Psoas muscle (tissue), 8 donors: ENCODE data around the gene AGFG1. TPM values are rescaled to one million over a fixed set of nuclear protein-coding genes. Genes with fewer than 3 reads are reported as not detected.

Source experiments
- ATAC-seq, 4 donors: fragments of 200-7000 bp; cut with Tn5 transposase; one replicate each; pipeline ENCODE4 v1.9.1; 2020; ENCODE audit warnings: moderate library complexity in 3 of 4, mild to moderate bottlenecking in 2 of 4
- DNase-seq, 2 donors: peaks; one replicate each; pipeline ENCODE4 v3.0.0-alpha.2; 2020
- H3K27ac ChIP-seq: fragments of 200-600 bp; one replicate; pipeline ENCODE4 v1.8.0; 2022
- H3K27me3 ChIP-seq, 3 donors: fragments of 200-600 bp in 1 of 3; one replicate each; pipeline versions ENCODE4 v1.6.1 to v1.8.0; 2013 to 2022; ENCODE audit warnings: low read length in 2 of 3, mild to moderate bottlenecking in 2 of 3, moderate library complexity in 1 of 3; ENCODE audit not compliant: insufficient read depth in 3 of 3
- H3K36me3 ChIP-seq, 2 donors: fragments of 200-600 bp in 1 of 2; one replicate each; pipeline versions ENCODE4 v1.6.1 to v1.8.0; 2013 to 2022; ENCODE audit warnings: low read depth in 1 of 2, mild to moderate bottlenecking in 1 of 2, moderate library complexity in 1 of 2; ENCODE audit not compliant: insufficient read depth in 1 of 2
- H3K4me1 ChIP-seq: fragments of 200-600 bp; one replicate; pipeline ENCODE4 v1.8.0; 2022
- H3K4me3 ChIP-seq: fragments of 200-600 bp; one replicate; pipeline ENCODE4 v1.8.0; 2022; ENCODE audit warnings: mild to moderate bottlenecking
- H3K9me3 ChIP-seq: fragments of 200-600 bp; one replicate; pipeline ENCODE4 v1.8.0; 2022
- WGBS, 3 donors: extraction: QIAGEN DNeasy Blood & Tissue Kit; methylation state at CpG; one replicate each; pipeline versions ENCODE4 v1.1.6 to v1.1.7; 2013; 5-methylcytosine and 5-hydroxymethylcytosine counted together
- intact Hi-C, 2 donors: fragments of 100-400 bp; cut with DNase I; formaldehyde crosslinking; loops; one replicate each; pipeline versions ENCODE4 v1.11.0 to v1.14.2; 2022
- polyA plus RNA-seq, 3 donors: library from polyadenylated mRNA; stranded (reverse); fragments of 200-250 nt; gene quantifications; one replicate each; pipeline ENCODE4 v1.2.3, GENCODE V29; 2013
- total RNA-seq, 4 donors: library from RNA; stranded (reverse); fragmentation: NEBNext Ultra II Directional in 2 of 4; extraction: Animal tissue kit (Norgen Biotek cat#: 25700) in 2 of 4; gene quantifications; one replicate each; pipeline versions ENCODE4 v1.2.1 to v1.2.4, GENCODE V29; 2021 to 2023
- TF ChIP-seq, protein P1 (sequence below): fragments of 200-600 bp; IDR thresholded peaks from one replicate; pipeline ENCODE4 v1.8.0; 2022; ENCODE audit warnings: antibody characterized with exemption
- donor health status: healthy with polysubstance abuse.
- donor health status: DM: no; HTN: no; CAD: no; lungs with moderate emphysema.
- donor health status: Bipolar disorder and iron deficiency.
- donor health status: healthy.
- donor health status: DM: yes; HTN: yes; CAD: no.
- donor health status: DM: no; HTN: no; CAD: no.
- donor health status: DM: no; HTN: no; CAD: no.
- donor health status: DM: yes; HTN: yes; CAD: no.

Gene AGFG1
- total and polyA plus RNA-seq, 7 donors: 19.0 to 68.2 (median 54.9) TPM

GRCh38 chr2:227471412-227471811, 544 bp upstream of the AGFG1 start:
- peak overlapping the region; percentile 91 for H3K4me3 ChIP-seq
- intact Hi-C loops: loop anchor here (5.0 to 10.0 kb wide), 2 partner anchors 73 to 296 kb away; no protein-coding TSS in a partner anchor
- WGBS, 3 donors: 86 to 94% (median 92%) methylated on average over 7 of the region's 7 CpGs
- H3K27me3 ChIP-seq: no peaks in the 10 kb centered on the region
- no peaks in the 10 kb centered on the region for H3K9me3 ChIP-seq
- no peak overlapping the region for H3K27ac ChIP-seq
- no peaks in the 10 kb centered on the region for H3K36me3 ChIP-seq
- H3K4me1 ChIP-seq: peaks cover 13% of the 10 kb centered on the region
- no peak for DNase-seq
- TF ChIP-seq, protein P1, sequence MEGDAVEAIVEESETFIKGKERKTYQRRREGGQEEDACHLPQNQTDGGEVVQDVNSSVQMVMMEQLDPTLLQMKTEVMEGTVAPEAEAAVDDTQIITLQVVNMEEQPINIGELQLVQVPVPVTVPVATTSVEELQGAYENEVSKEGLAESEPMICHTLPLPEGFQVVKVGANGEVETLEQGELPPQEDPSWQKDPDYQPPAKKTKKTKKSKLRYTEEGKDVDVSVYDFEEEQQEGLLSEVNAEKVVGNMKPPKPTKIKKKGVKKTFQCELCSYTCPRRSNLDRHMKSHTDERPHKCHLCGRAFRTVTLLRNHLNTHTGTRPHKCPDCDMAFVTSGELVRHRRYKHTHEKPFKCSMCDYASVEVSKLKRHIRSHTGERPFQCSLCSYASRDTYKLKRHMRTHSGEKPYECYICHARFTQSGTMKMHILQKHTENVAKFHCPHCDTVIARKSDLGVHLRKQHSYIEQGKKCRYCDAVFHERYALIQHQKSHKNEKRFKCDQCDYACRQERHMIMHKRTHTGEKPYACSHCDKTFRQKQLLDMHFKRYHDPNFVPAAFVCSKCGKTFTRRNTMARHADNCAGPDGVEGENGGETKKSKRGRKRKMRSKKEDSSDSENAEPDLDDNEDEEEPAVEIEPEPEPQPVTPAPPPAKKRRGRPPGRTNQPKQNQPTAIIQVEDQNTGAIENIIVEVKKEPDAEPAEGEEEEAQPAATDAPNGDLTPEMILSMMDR: no peak
- ATAC-seq: no peak

GRCh38 chr2:227472265-227473121, 537 bp downstream of the AGFG1 start:
- Histone ChIP-seq H3K9me3 (no peaks in the 10 kb centered on the region), H3K27me3 (no peaks in the 10 kb centered on the region), H3K4me3 (peak overlapping the region; percentile 91), H3K4me1 (peaks cover 13% of the 10 kb centered on the region), H3K36me3 (no peaks in the 10 kb centered on the region), H3K27ac (peak overlapping the region; percentile 80)
- 0 to 1% (median 1%) methylated on average over 56 to 105 of the region's 106 CpGs for WGBS, 3 donors
- ATAC-seq (peak; percentile 40 to 84 (median 66)), DNase-seq (peak; percentile 53 to 71)
- intact Hi-C loops: loop anchor here (5.0 to 10.0 kb wide), 2 partner anchors 72 to 295 kb away; no protein-coding TSS in a partner anchor
- TF ChIP-seq, protein P1: no peak

DNA sequence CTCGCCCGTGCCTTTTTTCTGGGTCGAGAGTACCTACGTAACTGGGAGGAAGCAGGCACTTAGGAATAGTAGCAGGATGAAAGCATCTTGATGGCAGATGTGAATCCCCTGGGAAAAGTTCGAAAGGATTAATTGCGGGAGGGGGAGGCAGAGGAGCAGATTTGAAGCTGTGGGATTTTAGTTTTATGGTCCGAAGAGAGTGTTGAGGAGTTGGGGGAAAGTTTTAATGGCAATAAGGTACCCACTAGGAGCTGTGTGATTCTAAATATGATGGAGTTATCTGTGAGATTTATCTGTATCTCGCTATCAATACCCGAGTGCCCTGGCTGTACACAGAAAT, 1.1 kb downstream of the AGFG1 start:
- no peak overlapping the region for H3K27ac ChIP-seq
- no peaks in the 10 kb centered on the region for H3K9me3 ChIP-seq
- TF ChIP-seq, protein P1: no peak
- WGBS, 3 donors: 2 to 4% (median 3%) methylated on average over 9 of the region's 9 CpGs
- DNase-seq (no peak), ATAC-seq (no peak)
- intact Hi-C loops: loop anchor here (5.0 to 10.0 kb wide), 2 partner anchors 72 to 294 kb away; no protein-coding TSS in a partner anchor
- peak overlapping the region; percentile 91 for H3K4me3 ChIP-seq
- H3K4me1 ChIP-seq: peaks cover 13% of the 10 kb centered on the region
- H3K27me3 ChIP-seq: no peaks in the 10 kb centered on the region
- H3K36me3 ChIP-seq: no peaks in the 10 kb centered on the region

DNA sequence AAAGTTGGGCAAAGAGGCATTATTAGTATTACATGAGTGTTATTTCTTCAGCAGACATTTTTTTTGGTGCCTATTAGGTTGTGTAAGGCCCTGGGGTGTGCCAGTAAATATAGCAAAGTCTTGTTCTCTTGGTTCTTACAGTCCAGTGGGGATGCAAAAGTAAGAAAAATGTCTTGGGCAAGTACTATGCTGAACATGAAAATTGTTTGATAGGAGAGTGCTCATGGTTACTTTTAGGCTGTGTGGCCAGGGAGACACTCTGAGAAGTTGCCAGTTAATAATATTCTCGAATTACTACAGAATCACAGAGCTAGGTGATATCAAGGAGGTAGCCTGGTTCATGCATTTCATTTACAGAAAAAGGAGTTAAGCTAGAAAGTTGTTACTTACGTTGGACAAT, 1.9 kb downstream of the AGFG1 start:
- no peak overlapping the region for H3K27ac ChIP-seq
- H3K4me1 ChIP-seq: peaks cover 13% of the 10 kb centered on the region
- H3K4me3 ChIP-seq: peak overlapping the region; percentile 91
- no peaks in the 10 kb centered on the region for H3K9me3 ChIP-seq
- TF ChIP-seq, protein P1: no peak
- H3K36me3 ChIP-seq: no peaks in the 10 kb centered on the region
- 30 to 51% (median 35%) methylated on average over 2 of the region's 2 CpGs for WGBS, 3 donors
- intact Hi-C loops: loop anchor here (5.0 to 10.0 kb wide), 2 partner anchors 71 to 293 kb away; no protein-coding TSS in a partner anchor
- no peak for DNase-seq
- ATAC-seq: no peak
- H3K27me3 ChIP-seq: no peaks in the 10 kb centered on the region
